ENCODE results near the gene SATB2. TPM values are rescaled to one million over a fixed set of nuclear protein-coding genes. Genes with fewer than 3 reads are reported as not detected.

Gene SATB2
- total RNA-seq, 2 experiments from 2014 or later: 0.06 to 0.11 TPM

- DNase-seq: no peak
- Mint-ChIP-seq H3K27ac (no peak overlapping the region), H3K4me3 (no peak overlapping the region), H3K9me3 (no peaks in the 10 kb centered on the region), H3K4me1 (no peaks in the 10 kb centered on the region), H3K27me3 (peaks cover 3% of the 10 kb centered on the region), H3K36me3 (no peaks in the 10 kb centered on the region)
- POLR2A ChIA-PET: no interaction called here
- no peak for ATAC-seq (ENCODE audit: low read depth)
Observed at GRCh38 chr2:199388728-199389268, 68.9 kb downstream of the SATB2 start.

- ATAC-seq (ENCODE audit: low read depth) (no peak), DNase-seq (no peak)
- no peaks in the 10 kb centered on the region for H3K36me3 Mint-ChIP-seq
- peaks cover 20% of the 10 kb centered on the region for H3K27me3 Mint-ChIP-seq
- peaks cover 3% of the 10 kb centered on the region for H3K4me1 Mint-ChIP-seq
- no peak overlapping the region for H3K4me3 Mint-ChIP-seq
- POLR2A ChIA-PET: no interaction called here
- H3K9me3 Mint-ChIP-seq: no peaks in the 10 kb centered on the region
- no peak overlapping the region for H3K27ac Mint-ChIP-seq
Observed at GRCh38 chr2:199384043-199384442, 73.7 kb downstream of the SATB2 start.

GRCh38 chr2:199383021-199383420 lies 74.7 kb downstream of the SATB2 start:
- ATAC-seq (ENCODE audit: low read depth): no peak

GRCh38 chr2:199382091-199382490 lies 75.6 kb downstream of the SATB2 start:
- ATAC-seq (ENCODE audit: low read depth) (no peak), DNase-seq (no peak)
- no peak overlapping the region for H3K4me3 Mint-ChIP-seq
- no peaks in the 10 kb centered on the region for H3K36me3 Mint-ChIP-seq
- H3K4me1 Mint-ChIP-seq: peaks cover 3% of the 10 kb centered on the region
- POLR2A ChIA-PET: no interaction called here
- H3K27ac Mint-ChIP-seq: no peak overlapping the region
- peaks cover 19% of the 10 kb centered on the region for H3K27me3 Mint-ChIP-seq
- H3K9me3 Mint-ChIP-seq: no peaks in the 10 kb centered on the region

More at GRCh38 chr2:199383021-199383420, 74.7 kb downstream of the SATB2 start:
- peaks cover 3% of the 10 kb centered on the region for H3K4me1 Mint-ChIP-seq
- H3K9me3 Mint-ChIP-seq: no peaks in the 10 kb centered on the region
- no peak overlapping the region for H3K4me3 Mint-ChIP-seq
- DNase-seq: no peak
- POLR2A ChIA-PET: no interaction called here
- H3K27me3 Mint-ChIP-seq: peaks cover 20% of the 10 kb centered on the region
- no peaks in the 10 kb centered on the region for H3K36me3 Mint-ChIP-seq
- no peak overlapping the region for H3K27ac Mint-ChIP-seq

- no peaks in the 10 kb centered on the region for H3K36me3 Mint-ChIP-seq
- H3K27me3 Mint-ChIP-seq: peaks cover 18% of the 10 kb centered on the region
- DNase-seq: no peak
- H3K4me3 Mint-ChIP-seq: no peak overlapping the region
- no peaks in the 10 kb centered on the region for H3K9me3 Mint-ChIP-seq
- POLR2A ChIA-PET: no interaction called here
- no peak overlapping the region for H3K27ac Mint-ChIP-seq
- H3K4me1 Mint-ChIP-seq: peaks cover 3% of the 10 kb centered on the region
- no peak for ATAC-seq (ENCODE audit: low read depth)
Observed at GRCh38 chr2:199381531-199381930, 76.2 kb downstream of the SATB2 start.

GRCh38 chr2:199378948-199379650 lies 78.6 kb downstream of the SATB2 start:
- no peaks in the 10 kb centered on the region for H3K36me3 Mint-ChIP-seq
- peaks cover 3% of the 10 kb centered on the region for H3K4me1 Mint-ChIP-seq
- H3K27ac Mint-ChIP-seq: no peak overlapping the region
- no peak overlapping the region for H3K4me3 Mint-ChIP-seq
- peaks cover 18% of the 10 kb centered on the region for H3K27me3 Mint-ChIP-seq
- ATAC-seq (ENCODE audit: low read depth): no peak
- no peaks in the 10 kb centered on the region for H3K9me3 Mint-ChIP-seq
- DNase-seq: no peak
- POLR2A ChIA-PET: no interaction called here

- DNase-seq: no peak
Observed at GRCh38 chr2:199370150-199370780, 87.5 kb downstream of the SATB2 start.

GRCh38 chr2:199366406-199366805 lies 91.3 kb downstream of the SATB2 start:
- Mint-ChIP-seq H3K4me1 (no peaks in the 10 kb centered on the region), H3K27ac (no peak overlapping the region), H3K9me3 (no peaks in the 10 kb centered on the region), H3K36me3 (no peaks in the 10 kb centered on the region), H3K27me3 (peaks cover 6% of the 10 kb centered on the region), H3K4me3 (no peak overlapping the region)
- ATAC-seq (ENCODE audit: low read depth): no peak
- POLR2A ChIA-PET: no interaction called here
- DNase-seq: no peak

More at GRCh38 chr2:199370150-199370780, 87.5 kb downstream of the SATB2 start:
- Mint-ChIP-seq H3K9me3 (no peaks in the 10 kb centered on the region), H3K27ac (no peak overlapping the region), H3K4me1 (no peaks in the 10 kb centered on the region), H3K4me3 (no peak overlapping the region), H3K36me3 (no peaks in the 10 kb centered on the region), H3K27me3 (peaks cover 6% of the 10 kb centered on the region)
- POLR2A ChIA-PET: no interaction called here
- ATAC-seq (ENCODE audit: low read depth): no peak

GRCh38 chr2:199364153-199364552 lies 93.6 kb downstream of the SATB2 start:
- Mint-ChIP-seq H3K4me1 (no peaks in the 10 kb centered on the region), H3K36me3 (no peaks in the 10 kb centered on the region), H3K27ac (no peak overlapping the region), H3K27me3 (peaks cover 6% of the 10 kb centered on the region), H3K4me3 (no peak overlapping the region), H3K9me3 (no peaks in the 10 kb centered on the region)
- ATAC-seq (ENCODE audit: low read depth) (no peak), DNase-seq (no peak)
- POLR2A ChIA-PET: no interaction called here

- DNase-seq (no peak), ATAC-seq (ENCODE audit: low read depth) (no peak)
- POLR2A ChIA-PET: no interaction called here
- Mint-ChIP-seq H3K9me3 (no peaks in the 10 kb centered on the region), H3K4me3 (no peak overlapping the region), H3K4me1 (no peaks in the 10 kb centered on the region), H3K27ac (no peak overlapping the region), H3K36me3 (no peaks in the 10 kb centered on the region), H3K27me3 (peaks cover 2% of the 10 kb centered on the region)
Observed at GRCh38 chr2:199356412-199356811, 101.3 kb downstream of the SATB2 start.

- POLR2A ChIA-PET: no interaction called here
- peaks cover 2% of the 10 kb centered on the region for H3K27me3 Mint-ChIP-seq
- H3K4me1 Mint-ChIP-seq: no peaks in the 10 kb centered on the region
- H3K36me3 Mint-ChIP-seq: no peaks in the 10 kb centered on the region
- ATAC-seq (ENCODE audit: low read depth): no peak
- H3K9me3 Mint-ChIP-seq: no peaks in the 10 kb centered on the region
- DNase-seq: no peak
- H3K27ac Mint-ChIP-seq: no peak overlapping the region
- no peak overlapping the region for H3K4me3 Mint-ChIP-seq
Observed at GRCh38 chr2:199348871-199349270, 108.9 kb downstream of the SATB2 start.

- POLR2A ChIA-PET: no interaction called here
- Mint-ChIP-seq H3K27me3 (no peaks in the 10 kb centered on the region), H3K36me3 (no peaks in the 10 kb centered on the region), H3K27ac (no peak overlapping the region), H3K4me1 (no peaks in the 10 kb centered on the region), H3K4me3 (no peak overlapping the region), H3K9me3 (no peaks in the 10 kb centered on the region)
- ATAC-seq (ENCODE audit: low read depth) (no peak), DNase-seq (no peak)
Observed at GRCh38 chr2:199344012-199344411, 113.7 kb downstream of the SATB2 start.

GRCh38 chr2:199342334-199342733 lies 115.4 kb downstream of the SATB2 start:
- DNase-seq (no peak), ATAC-seq (ENCODE audit: low read depth) (no peak)
- POLR2A ChIA-PET: no interaction called here
- Mint-ChIP-seq H3K36me3 (no peaks in the 10 kb centered on the region), H3K4me3 (no peak overlapping the region), H3K27ac (no peak overlapping the region), H3K27me3 (peaks cover 3% of the 10 kb centered on the region), H3K9me3 (no peaks in the 10 kb centered on the region), H3K4me1 (no peaks in the 10 kb centered on the region)

- POLR2A ChIA-PET: no interaction called here
- H3K4me3 Mint-ChIP-seq: no peak overlapping the region
- no peak for DNase-seq
- H3K9me3 Mint-ChIP-seq: no peaks in the 10 kb centered on the region
- H3K27ac Mint-ChIP-seq: no peak overlapping the region
- no peak for ATAC-seq (ENCODE audit: low read depth)
- H3K36me3 Mint-ChIP-seq: no peaks in the 10 kb centered on the region
- H3K27me3 Mint-ChIP-seq: peaks cover 5% of the 10 kb centered on the region
- no peaks in the 10 kb centered on the region for H3K4me1 Mint-ChIP-seq
Observed at GRCh38 chr2:199341123-199341522, 116.6 kb downstream of the SATB2 start.

All from activated naive CD8-positive, alpha-beta T cell treated with anti-CD3 and anti-CD28 coated beads, Interleukin-2, amount 10 ng/mL, durations not matched to agents 7 days and 5 days (primary cell).